AG09319 (cell line): Measurements from ENCODE around the gene ZIK1.

ENCODE experiments used
- DNase-seq: peaks from one replicate; pipeline ENCODE4 v3.0.0-alpha.2; 2010; ENCODE audit warnings: low read depth; ENCODE audit errors: extremely low read depth
- CTCF ChIP-seq: IDR thresholded peaks from 2 replicates; pipeline ENCODE4 v1.5.1; 2011; ENCODE audit warnings: low read depth, mild to moderate bottlenecking, inconsistent platforms, low read length, moderate library complexity

Gene ZIK1

GRCh38 chr19:57578487-57579205 lies 5.3 kb upstream of the ZIK1 start, which contains the start of gene ZNF416:
Gene ZNF416 (minus strand): TSS chr19:57578911. CDS start chr19:57578704, 207 bp downstream.
- DNase-seq = peak; percentile 91
- TF ChIP-seq CTCF = peak; percentile 21

GRCh38 chr19:57583104-57583520 lies 833 bp upstream of the ZIK1 start:
- TF ChIP-seq CTCF = no peak
- DNase-seq = no peak

GRCh38 chr19:57587529-57587928 lies 3.6 kb downstream of the ZIK1 start:
- no peak for DNase-seq

GRCh38 chr19:57599377-57599760 lies 15.4 kb downstream of the ZIK1 start:
- TF ChIP-seq CTCF = no peak

More at GRCh38 chr19:57587529-57587928, 3.6 kb downstream of the ZIK1 start:
- no peak for TF ChIP-seq CTCF

GRCh38 chr19:57599761-57600383 lies 15.9 kb downstream of the ZIK1 start, which contains the start of gene ZNF530:
Gene ZNF530 (plus strand): TSS chr19:57599885. CDS start chr19:57604346, 4,461 bp downstream.
- no peak for TF ChIP-seq CTCF
- peak; percentile 68 for DNase-seq

More at GRCh38 chr19:57599377-57599760, 15.4 kb downstream of the ZIK1 start:
- DNase-seq = no peak

- no peak for TF ChIP-seq CTCF
- no peak for DNase-seq
Measured at GRCh38 chr19:57606931-57607330, 23.0 kb downstream of the ZIK1 start.

- TF ChIP-seq CTCF = no peak
- no peak for DNase-seq
Measured at GRCh38 chr19:57611113-57611512, 27.2 kb downstream of the ZIK1 start.
